HepG2 (cell line): ENCODE measurements around the gene FAM241B. TPM values are rescaled to one million over a fixed set of nuclear protein-coding genes. Genes with fewer than 3 reads are reported as not detected.

Experiments used
- ATAC-seq: fragments of 200-7000 bp; cut with Tn5 transposase; 3 replicates; pipeline ENCODE4 v1.9.1; 2020; ENCODE audit warnings: mild to moderate bottlenecking, moderate library complexity
- BruUV-seq: library from RNA; stranded (reverse); fragments of 400-500 nt; replicated peaks from 2 replicates; lab custom pipeline; 2021; lab: Mats Ljungman, UMichigan
- CTCF ChIA-PET: fragments of 300-600 bp; formaldehyde crosslinking; extraction: SDS; loops from one replicate; lab custom pipeline; 2021; ENCODE audit warnings: low total read pairs, inconsistent platforms, low intra/inter-chr PET ratio; lab: Yijun Ruan, JAX
- POLR2A ChIA-PET: fragments of 350-600 bp; sonication (Branson Sonifier 250); formaldehyde crosslinking; loops from one replicate; lab custom pipeline; 2020; ENCODE audit warnings: antibody characterized with exemption, inconsistent platforms; lab: Yijun Ruan, JAX
- DNase-seq: peaks from one replicate; pipeline ENCODE4 v3.0.0-alpha.2; 2015; ENCODE audit warnings: low spot score
- FAIRE-seq: peaks from 3 replicates; lab custom pipeline; 2011; peaks lifted over from hg19 to GRCh38; lab: Jason Lieb, UNC
- H2AFZ ChIP-seq: one replicate; pipeline ENCODE4 v1.6.1; 2011; ENCODE audit warnings: low read length, inconsistent platforms
- H3K27ac ChIP-seq: fragments of 300-600 bp; 3 replicates; pipeline ENCODE4 v1.8.0; 2011; ENCODE audit warnings: mixed run types, mild to moderate bottlenecking, mixed read lengths, low read length, inconsistent platforms; ENCODE audit not compliant: insufficient read depth; ENCODE audit errors: extremely low read length
- H3K27me3 ChIP-seq, 2 experiments: fragments of 200-600 bp in 1 of 2; 2 replicates in 1 of 2; 3 replicates in 1 of 2; pipeline versions ENCODE4 v1.6.0 to v1.8.0; 2011; ENCODE audit warnings: low read length in 2 of 2, mild to moderate bottlenecking in 2 of 2, moderate library complexity in 2 of 2, inconsistent platforms in 1 of 2; ENCODE audit not compliant: insufficient read depth in 2 of 2, control insufficient read depth in 1 of 2
- H3K36me3 ChIP-seq, 2 experiments: fragments of 200-600 bp in 1 of 2; replicated peaks in 1 of 2; 2 replicates in 1 of 2; 3 replicates in 1 of 2; pipeline versions ENCODE4 v1.5.1 to v1.8.0; 2011; ENCODE audit warnings: low read length in 2 of 2, inconsistent platforms in 1 of 2; ENCODE audit not compliant: insufficient read depth in 2 of 2, control insufficient read depth in 1 of 2
- H3K4me1 ChIP-seq: 2 replicates; pipeline ENCODE4 v1.5.1; 2012; ENCODE audit warnings: low read length, inconsistent platforms; ENCODE audit not compliant: insufficient read depth
- H3K4me2 ChIP-seq: 2 replicates; pipeline ENCODE4 v1.6.0; 2011; ENCODE audit warnings: low read depth, low read length, inconsistent platforms
- H3K4me3 ChIP-seq, 3 experiments: fragments of 200-600 bp in 1 of 3; sonication (generic), shearing (Covaris generic) in 1 of 3; replicated peaks in 1 of 3; 2 replicates each; pipeline ENCODE4 v1.5.1; 2011 to 2016; ENCODE audit warnings: low read length in 3 of 3, inconsistent platforms in 2 of 3, low read depth in 2 of 3, mild to moderate bottlenecking in 2 of 3, control low read depth in 1 of 3, mixed read lengths in 1 of 3; ENCODE audit not compliant: insufficient read depth in 1 of 3
- H3K79me2 ChIP-seq: one replicate; pipeline ENCODE4 v1.6.1; 2011; ENCODE audit warnings: low read length, inconsistent platforms; ENCODE audit not compliant: insufficient read depth
- H3K9ac ChIP-seq: 2 replicates; pipeline ENCODE4 v1.6.0; 2011; ENCODE audit warnings: mild to moderate bottlenecking, low read depth, low read length, inconsistent platforms; ENCODE audit not compliant: insufficient read depth
- H3K9me3 ChIP-seq: 2 replicates; pipeline ENCODE4 v1.5.1; 2012; ENCODE audit warnings: mild to moderate bottlenecking, low read length
- H4K20me1 ChIP-seq: 2 replicates; pipeline ENCODE4 v1.6.0; 2011; ENCODE audit warnings: inconsistent platforms, mild to moderate bottlenecking, low read length, moderate library complexity; ENCODE audit not compliant: insufficient read depth
- ELF1 ChIP-seq: sonication (generic); formaldehyde crosslinking; IDR thresholded peaks from 2 replicates; pipeline ENCODE4 v1.4.0; 2020; ENCODE audit warnings: missing genetic modification reagents
- ZGPAT ChIP-seq: IDR thresholded peaks from 2 replicates; pipeline ENCODE4 v1.6.1; 2016; ENCODE audit warnings: mild to moderate bottlenecking
- ZNF3 ChIP-seq: IDR thresholded peaks from 2 replicates; pipeline ENCODE4 v1.7.0; 2017; ENCODE audit warnings: inconsistent platforms
- WGBS: methylation state at CpG from one replicate; pipeline ENCODE4 v1.1.6; 2017; ENCODE audit warnings: low lambda C conversion rate; 5-methylcytosine and 5-hydroxymethylcytosine counted together
- in situ Hi-C: cut with HindIII; loops from 2 replicates; pipeline ENCODE4 v1.10.0; 2017; ENCODE audit warnings: low pct_unique_long_range_greater_than_20kb; ENCODE audit not compliant: extremely low pct_ligation_motif_present
- intact Hi-C: fragments of 100-400 bp; cut with micrococcal nuclease; formaldehyde crosslinking; loops from one replicate; pipeline ENCODE4 v1.10.0; 2022; ENCODE audit not compliant: unreplicated experiment
- polyA plus RNA-seq, 8 experiments: library from polyadenylated mRNA; depleted of rRNA in 3 of 8; stranded (reverse) in 7 of 8; unstranded in 1 of 8; fragments of >200 nt; fragmentation: Illumina TruSeq in 4 of 8; extraction: Trizol in 4 of 8; gene quantifications; 2 replicates each; pipeline versions ENCODE4 v1.2.1 to v1.2.3, GENCODE V29; 2011 to 2016; ENCODE audit warnings: low read depth in 4 of 8, missing spikeins in 1 of 8, mixed read lengths in 1 of 8; ENCODE audit not compliant: insufficient read depth in 1 of 8
- total RNA-seq, 5 experiments: library from RNA; depleted of rRNA; stranded (reverse); fragments of >200 nt; fragmentation: Illumina TruSeq; extraction: Trizol; gene quantifications; 2 replicates each; pipeline ENCODE4 v1.2.3, GENCODE V29; 2016; ENCODE audit warnings: low read depth in 1 of 5

The FAM241B gene
- total and polyA plus RNA-seq, 2 of the 13 experiments (the other 11 are each of a cell fraction or from before 2014, with no cell fraction given) = 1.9 to 4.0 TPM

GRCh38 chr10:69645296-69646184, 15.5 kb downstream of the FAM241B start:
- Histone ChIP-seq H2AFZ (no peak overlapping the region), H3K27me3 (peaks cover 1 to 10% of the 10 kb centered on the region in 2 experiments; a peak in 3 of 5 replicates), H3K79me2 (no peaks in the 10 kb centered on the region), H3K27ac (no peak overlapping the region), H4K20me1 (no peaks in the 10 kb centered on the region; the same call in 1 of the 2 replicates), H3K4me1 (no peaks in the 10 kb centered on the region), H3K4me2 (no peak overlapping the region), H3K9me3 (no peaks in the 10 kb centered on the region), H3K4me3 (no peak overlapping the region), H3K9ac (no peak overlapping the region), H3K36me3 (no peaks in the 10 kb centered on the region)
- TF ChIP-seq ZNF3 (CRISPR knock-in tag) (no peak), ELF1 (CRISPR knock-in tag) (no peak), ZGPAT (no peak)
- in situ Hi-C loops = no loop called here
- ChIA-PET CTCF (interaction anchor here (2.0 to 2.4 kb wide), 2 partner anchors 71 to 155 kb away, joined by 13 to 25 read pairs; no protein-coding TSS in a partner anchor), POLR2A (no interaction called here)
- DNase-seq (no peak), FAIRE-seq (no peak), ATAC-seq (no peak)
- intact Hi-C loops = loop anchor here (10.0 kb wide), 1 partner anchor 269 kb away; no protein-coding TSS in a partner anchor
- no TSS peak for BruUV-seq
- WGBS = 25% methylated on average over 24 of the region's 24 CpGs
